HepG2 (cell line): ENCODE data around the gene TENM3. TPM values are rescaled to one million over a fixed set of nuclear protein-coding genes. Genes with fewer than 3 reads are reported as not detected.

Source experiments
- ATAC-seq: fragments of 200-7000 bp; cut with Tn5 transposase; 3 replicates; pipeline ENCODE4 v1.9.1; 2020; ENCODE audit warnings: mild to moderate bottlenecking, moderate library complexity
- BruUV-seq: library from RNA; stranded (reverse); fragments of 400-500 nt; replicated peaks from 2 replicates; lab custom pipeline; 2021; lab: Mats Ljungman, UMichigan
- CTCF ChIA-PET: fragments of 300-600 bp; formaldehyde crosslinking; extraction: SDS; loops from one replicate; lab custom pipeline; 2021; ENCODE audit warnings: low total read pairs, inconsistent platforms, low intra/inter-chr PET ratio; lab: Yijun Ruan, JAX
- POLR2A ChIA-PET: fragments of 350-600 bp; sonication (Branson Sonifier 250); formaldehyde crosslinking; loops from one replicate; lab custom pipeline; 2020; ENCODE audit warnings: antibody characterized with exemption, inconsistent platforms; lab: Yijun Ruan, JAX
- DNase-seq: peaks from one replicate; pipeline ENCODE4 v3.0.0-alpha.2; 2015; ENCODE audit warnings: low spot score
- FAIRE-seq: peaks from 3 replicates; lab custom pipeline; 2011; peaks lifted over from hg19 to GRCh38; lab: Jason Lieb, UNC
- H2AFZ ChIP-seq: one replicate; pipeline ENCODE4 v1.6.1; 2011; ENCODE audit warnings: low read length, inconsistent platforms
- H3K27ac ChIP-seq: fragments of 300-600 bp; 3 replicates; pipeline ENCODE4 v1.8.0; 2011; ENCODE audit warnings: mixed run types, mild to moderate bottlenecking, mixed read lengths, low read length, inconsistent platforms; ENCODE audit not compliant: insufficient read depth; ENCODE audit errors: extremely low read length
- H3K27me3 ChIP-seq, 2 experiments: fragments of 200-600 bp in 1 of 2; 2 replicates in 1 of 2; 3 replicates in 1 of 2; pipeline versions ENCODE4 v1.6.0 to v1.8.0; 2011; ENCODE audit warnings: low read length in 2 of 2, mild to moderate bottlenecking in 2 of 2, moderate library complexity in 2 of 2, inconsistent platforms in 1 of 2; ENCODE audit not compliant: insufficient read depth in 2 of 2, control insufficient read depth in 1 of 2
- H3K36me3 ChIP-seq, 2 experiments: fragments of 200-600 bp in 1 of 2; replicated peaks in 1 of 2; 2 replicates in 1 of 2; 3 replicates in 1 of 2; pipeline versions ENCODE4 v1.5.1 to v1.8.0; 2011; ENCODE audit warnings: low read length in 2 of 2, inconsistent platforms in 1 of 2; ENCODE audit not compliant: insufficient read depth in 2 of 2, control insufficient read depth in 1 of 2
- H3K4me1 ChIP-seq: 2 replicates; pipeline ENCODE4 v1.5.1; 2012; ENCODE audit warnings: low read length, inconsistent platforms; ENCODE audit not compliant: insufficient read depth
- H3K4me2 ChIP-seq: 2 replicates; pipeline ENCODE4 v1.6.0; 2011; ENCODE audit warnings: low read depth, low read length, inconsistent platforms
- H3K4me3 ChIP-seq, 3 experiments: fragments of 200-600 bp in 1 of 3; sonication (generic), shearing (Covaris generic) in 1 of 3; replicated peaks in 1 of 3; 2 replicates each; pipeline ENCODE4 v1.5.1; 2011 to 2016; ENCODE audit warnings: low read length in 3 of 3, inconsistent platforms in 2 of 3, low read depth in 2 of 3, mild to moderate bottlenecking in 2 of 3, control low read depth in 1 of 3, mixed read lengths in 1 of 3; ENCODE audit not compliant: insufficient read depth in 1 of 3
- H3K79me2 ChIP-seq: one replicate; pipeline ENCODE4 v1.6.1; 2011; ENCODE audit warnings: low read length, inconsistent platforms; ENCODE audit not compliant: insufficient read depth
- H3K9ac ChIP-seq: 2 replicates; pipeline ENCODE4 v1.6.0; 2011; ENCODE audit warnings: mild to moderate bottlenecking, low read depth, low read length, inconsistent platforms; ENCODE audit not compliant: insufficient read depth
- H3K9me3 ChIP-seq: 2 replicates; pipeline ENCODE4 v1.5.1; 2012; ENCODE audit warnings: mild to moderate bottlenecking, low read length
- H4K20me1 ChIP-seq: 2 replicates; pipeline ENCODE4 v1.6.0; 2011; ENCODE audit warnings: inconsistent platforms, mild to moderate bottlenecking, low read length, moderate library complexity; ENCODE audit not compliant: insufficient read depth
- ATF7 ChIP-seq, 2 experiments: fragments of 450-650 bp in 1 of 2; sonication (generic) in 1 of 2; formaldehyde crosslinking in 1 of 2; IDR thresholded peaks; 2 replicates each; pipeline versions ENCODE4 v1.4.0 to v1.6.1; 2016 to 2020; ENCODE audit warnings: antibody characterized with exemption in 1 of 2, mild to moderate bottlenecking in 1 of 2, missing genetic modification reagents in 1 of 2
- MLLT10 ChIP-seq: sonication (generic); formaldehyde crosslinking; IDR thresholded peaks from 2 replicates; pipeline ENCODE4 v1.4.0; 2020; ENCODE audit warnings: missing genetic modification reagents
- MYNN ChIP-seq: sonication (generic); formaldehyde crosslinking; IDR thresholded peaks from 2 replicates; pipeline ENCODE4 v1.4.0; 2020; ENCODE audit warnings: mild to moderate bottlenecking, low read depth, missing genetic modification reagents
- SMC3 ChIP-seq: IDR thresholded peaks from 2 replicates; pipeline ENCODE4 v1.6.1; 2011; ENCODE audit warnings: low read length, improper control_type of control experiment
- SOX5 ChIP-seq: IDR thresholded peaks from 2 replicates; pipeline ENCODE4 v1.6.1; 2016; ENCODE audit warnings: borderline replicate concordance
- STAT5B ChIP-seq: sonication (generic); formaldehyde crosslinking; IDR thresholded peaks from 2 replicates; pipeline ENCODE4 v1.4.0; 2020; ENCODE audit warnings: missing genetic modification reagents
- TCF7L2 ChIP-seq: IDR thresholded peaks from 2 replicates; pipeline ENCODE4 v1.6.1; 2011; ENCODE audit warnings: mild to moderate bottlenecking, low read depth, low read length, moderate library complexity
- ZBTB46 ChIP-seq: sonication (generic); formaldehyde crosslinking; IDR thresholded peaks from 2 replicates; pipeline ENCODE4 v1.4.0; 2020; ENCODE audit warnings: mild to moderate bottlenecking, missing genetic modification reagents, borderline replicate concordance
- ZNF275 ChIP-seq: sonication (generic); formaldehyde crosslinking; IDR thresholded peaks from 2 replicates; pipeline ENCODE4 v1.8.0; 2022; ENCODE audit warnings: missing genetic modification reagents, mild to moderate bottlenecking, inconsistent platforms, borderline replicate concordance
- ZNF335 ChIP-seq: sonication (generic); formaldehyde crosslinking; IDR thresholded peaks from 2 replicates; pipeline ENCODE4 v1.4.0; 2020; ENCODE audit warnings: missing genetic modification reagents
- ZNF484 ChIP-seq: sonication (generic); formaldehyde crosslinking; IDR thresholded peaks from 2 replicates; pipeline ENCODE4 v1.5.1; 2020; ENCODE audit warnings: mild to moderate bottlenecking, low read depth, missing genetic modification reagents, borderline replicate concordance
- ZNF724P ChIP-seq: sonication (generic); formaldehyde crosslinking; IDR thresholded peaks from 2 replicates; pipeline ENCODE4 v1.8.0; 2022; ENCODE audit warnings: missing genetic modification reagents, borderline replicate concordance
- ZNF780A ChIP-seq: sonication (generic); formaldehyde crosslinking; IDR thresholded peaks from 2 replicates; pipeline ENCODE4 v1.8.0; 2022; ENCODE audit warnings: mild to moderate bottlenecking, missing genetic modification reagents, moderate library complexity
- ZNF792 ChIP-seq: IDR thresholded peaks from 2 replicates; pipeline ENCODE4 v1.6.1; 2016
- ZUFSP ChIP-seq: sonication (generic); formaldehyde crosslinking; IDR thresholded peaks from 2 replicates; pipeline ENCODE4 v1.9.0; 2021; ENCODE audit warnings: missing genetic modification reagents, mild to moderate bottlenecking, borderline replicate concordance
- ZZZ3 ChIP-seq: sonication (generic); formaldehyde crosslinking; IDR thresholded peaks from 2 replicates; pipeline ENCODE4 v1.4.0; 2020; ENCODE audit warnings: missing genetic modification reagents, mild to moderate bottlenecking, borderline replicate concordance
- WGBS: methylation state at CpG from one replicate; pipeline ENCODE4 v1.1.6; 2017; ENCODE audit warnings: low lambda C conversion rate; 5-methylcytosine and 5-hydroxymethylcytosine counted together
- in situ Hi-C: cut with HindIII; loops from 2 replicates; pipeline ENCODE4 v1.10.0; 2017; ENCODE audit warnings: low pct_unique_long_range_greater_than_20kb; ENCODE audit not compliant: extremely low pct_ligation_motif_present
- intact Hi-C: fragments of 100-400 bp; cut with micrococcal nuclease; formaldehyde crosslinking; loops from one replicate; pipeline ENCODE4 v1.10.0; 2022; ENCODE audit not compliant: unreplicated experiment
- polyA plus RNA-seq, 8 experiments: library from polyadenylated mRNA; depleted of rRNA in 3 of 8; stranded (reverse) in 7 of 8; unstranded in 1 of 8; fragments of >200 nt; fragmentation: Illumina TruSeq in 4 of 8; extraction: Trizol in 4 of 8; gene quantifications; 2 replicates each; pipeline versions ENCODE4 v1.2.1 to v1.2.3, GENCODE V29; 2011 to 2016; ENCODE audit warnings: low read depth in 4 of 8, missing spikeins in 1 of 8, mixed read lengths in 1 of 8; ENCODE audit not compliant: insufficient read depth in 1 of 8
- total RNA-seq, 5 experiments: library from RNA; depleted of rRNA; stranded (reverse); fragments of >200 nt; fragmentation: Illumina TruSeq; extraction: Trizol; gene quantifications; 2 replicates each; pipeline ENCODE4 v1.2.3, GENCODE V29; 2016; ENCODE audit warnings: low read depth in 1 of 5

Gene TENM3
- total and polyA plus RNA-seq, 2 of the 13 experiments (the other 11 are each of a cell fraction or from before 2014, with no cell fraction given), result 0.04 TPM; not detected in 1

GRCh38 chr4:182730791-182731190 lies 487.6 kb downstream of the TENM3 start:
- H3K36me3 ChIP-seq, result no peaks in the 10 kb centered on the region
- no peak for ATAC-seq
- no TSS peak for BruUV-seq
- no peak overlapping the region for H2AFZ ChIP-seq
- in situ Hi-C loops (no loop called here), intact Hi-C loops (no loop called here)
- 12% methylated on average over 3 of the region's 3 CpGs for WGBS
- no peaks in the 10 kb centered on the region for H3K79me2 ChIP-seq
- no peaks in the 10 kb centered on the region for H4K20me1 ChIP-seq
- no peak for DNase-seq
- no peak for FAIRE-seq
- TF ChIP-seq ZNF724P (CRISPR knock-in tag) (no peak), MYNN (CRISPR knock-in tag) (no peak), SOX5 (no peak), ZUFSP (CRISPR knock-in tag) (no peak), ZNF275 (CRISPR knock-in tag) (no peak)
- POLR2A ChIA-PET, result no interaction called here
- H3K4me1 ChIP-seq, result no peaks in the 10 kb centered on the region
- no peak overlapping the region for H3K9ac ChIP-seq
- no peaks in the 10 kb centered on the region for H3K27me3 ChIP-seq
- CTCF ChIA-PET, result no interaction called here
- no peak overlapping the region for H3K27ac ChIP-seq
- H3K9me3 ChIP-seq, result no peaks in the 10 kb centered on the region
- H3K4me2 ChIP-seq, result no peak overlapping the region
- no peak overlapping the region for H3K4me3 ChIP-seq

GRCh38 chr4:182736207-182736606 lies 493.0 kb downstream of the TENM3 start:
- FAIRE-seq (no peak), ATAC-seq (no peak), DNase-seq (no peak)
- BruUV-seq, result no TSS peak
- no peaks in the 10 kb centered on the region for H4K20me1 ChIP-seq
- no peak overlapping the region for H3K4me3 ChIP-seq
- H3K4me2 ChIP-seq, result no peak overlapping the region
- WGBS, result 0% methylated on average over 2 of the region's 2 CpGs
- intact Hi-C loops (no loop called here), in situ Hi-C loops (no loop called here)
- ChIA-PET CTCF (no interaction called here), POLR2A (no interaction called here)
- H3K79me2 ChIP-seq, result no peaks in the 10 kb centered on the region
- H3K27me3 ChIP-seq, result no peaks in the 10 kb centered on the region
- no peak overlapping the region for H3K27ac ChIP-seq
- no peaks in the 10 kb centered on the region for H3K36me3 ChIP-seq
- H3K9ac ChIP-seq, result no peak overlapping the region
- no peak overlapping the region for H2AFZ ChIP-seq
- H3K4me1 ChIP-seq, result no peaks in the 10 kb centered on the region
- no peaks in the 10 kb centered on the region for H3K9me3 ChIP-seq
- TF ChIP-seq ATF7 (IDR thresholded peaks at IDR 0.05) (no peak), ATF7 (CRISPR knock-in tag; IDR thresholded peaks at IDR 0.05) (no peak), STAT5B (CRISPR knock-in tag) (no peak), MLLT10 (no peak), ZNF780A (no peak), ZNF484 (CRISPR knock-in tag) (no peak), ZNF792 (CRISPR knock-in tag) (no peak), TCF7L2 (no peak), ZNF335 (no peak), ZBTB46 (CRISPR knock-in tag) (no peak), SMC3 (no peak), ZZZ3 (CRISPR knock-in tag) (no peak)
